GM19324 (cell line): Measurements from ENCODE around the gene TAC4.

ENCODE experiments used
- ATAC-seq: cut with Tn5 transposase; IDR thresholded peaks from one replicate; pipeline ENCODE4 v1.9.1; 2021; ENCODE audit warnings: mild to moderate bottlenecking, moderate library complexity; ENCODE audit not compliant: unreplicated experiment, low FRiP score

Gene TAC4, protein sequence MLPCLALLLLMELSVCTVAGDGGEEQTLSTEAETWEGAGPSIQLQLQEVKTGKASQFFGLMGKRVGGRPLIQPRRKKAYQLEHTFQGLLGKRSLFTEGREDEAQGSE

GRCh38 chr17:49848019-49848473 lies at the start of gene TAC4:
Gene TAC4, minus strand, starts transcription at chr17:49848069. Its CDS starts 52 bp downstream, at chr17:49848017.
- no peak for ATAC-seq

GRCh38 chr17:49896860-49897259 lies 49.0 kb upstream of the TAC4 start:
- no peak for ATAC-seq

DNA sequence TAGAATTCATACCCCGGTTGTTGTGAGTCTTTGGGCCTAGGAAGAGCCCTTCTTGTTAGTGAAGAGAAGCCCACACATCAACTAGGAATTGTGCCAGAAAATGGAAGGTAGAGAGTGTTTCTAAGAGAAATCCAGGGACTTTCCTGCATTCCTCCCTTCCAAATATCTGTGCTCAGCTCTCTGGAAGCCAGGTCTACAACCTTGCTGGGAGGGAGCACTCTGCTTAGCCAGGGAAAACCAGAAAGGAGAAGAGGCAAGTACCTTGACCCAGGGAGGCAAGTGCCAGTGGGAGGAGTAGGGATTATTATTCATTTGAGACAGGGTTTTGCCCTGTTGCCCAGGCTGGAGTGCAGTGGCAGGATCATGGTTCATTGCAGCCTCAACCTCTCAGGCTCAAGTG lies 48.4 kb upstream of the TAC4 start:
- ATAC-seq, result no peak

GRCh38 chr17:49895812-49896211 lies 47.9 kb upstream of the TAC4 start:
- ATAC-seq, result no peak

DNA sequence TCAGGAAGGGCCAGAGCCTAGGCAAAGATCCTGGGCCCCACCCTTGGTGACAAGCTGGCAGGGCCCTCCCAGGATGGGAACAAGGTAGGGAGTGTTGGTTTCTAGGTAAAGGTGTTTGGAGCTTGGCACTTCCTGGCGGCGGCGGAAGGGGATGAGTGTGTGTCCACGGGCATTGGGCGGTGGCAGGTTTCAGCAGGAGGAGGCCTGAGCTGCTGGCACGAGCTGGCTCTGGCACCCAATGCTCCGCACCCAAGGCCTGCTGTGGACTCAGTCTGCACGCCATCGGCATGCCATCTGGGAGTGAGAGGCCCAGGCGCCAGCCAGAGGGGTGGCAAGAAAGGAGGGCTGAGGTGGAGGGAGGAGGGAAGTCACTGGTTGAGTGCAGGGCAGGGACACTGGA lies 46.9 kb upstream of the TAC4 start:
- no peak for ATAC-seq

DNA sequence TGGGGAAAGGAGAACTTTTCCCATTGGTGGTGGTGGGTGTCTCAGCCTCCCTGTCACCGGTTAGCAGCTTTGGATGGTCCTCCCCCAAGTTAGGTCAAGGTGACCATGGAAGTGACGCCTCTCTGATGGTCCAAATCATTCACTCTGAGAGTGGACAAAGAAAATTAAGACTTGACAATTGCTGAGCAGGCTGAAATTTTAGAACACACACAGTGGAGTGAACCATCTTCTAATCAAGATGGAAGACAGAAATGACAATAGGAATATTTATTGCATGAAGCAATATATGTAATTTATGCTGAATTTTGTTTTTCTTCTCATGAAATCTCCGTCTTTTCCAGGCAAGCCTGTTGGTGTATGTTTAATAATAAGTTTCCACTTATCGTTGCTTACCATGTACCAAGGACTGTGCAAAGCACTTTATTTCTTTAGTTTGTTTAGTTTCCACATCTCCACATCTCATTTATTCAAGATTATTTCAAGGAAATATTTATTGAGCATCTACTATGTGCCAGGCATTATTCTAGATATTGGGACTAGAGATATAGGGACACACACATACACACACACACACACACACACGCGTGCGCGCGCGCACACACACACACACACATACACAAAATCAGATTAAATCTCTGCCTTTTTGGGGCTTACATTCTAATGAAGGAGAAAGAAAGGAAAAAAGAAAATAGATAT lies 44.0 kb upstream of the TAC4 start:
- ATAC-seq, result no peak

DNA sequence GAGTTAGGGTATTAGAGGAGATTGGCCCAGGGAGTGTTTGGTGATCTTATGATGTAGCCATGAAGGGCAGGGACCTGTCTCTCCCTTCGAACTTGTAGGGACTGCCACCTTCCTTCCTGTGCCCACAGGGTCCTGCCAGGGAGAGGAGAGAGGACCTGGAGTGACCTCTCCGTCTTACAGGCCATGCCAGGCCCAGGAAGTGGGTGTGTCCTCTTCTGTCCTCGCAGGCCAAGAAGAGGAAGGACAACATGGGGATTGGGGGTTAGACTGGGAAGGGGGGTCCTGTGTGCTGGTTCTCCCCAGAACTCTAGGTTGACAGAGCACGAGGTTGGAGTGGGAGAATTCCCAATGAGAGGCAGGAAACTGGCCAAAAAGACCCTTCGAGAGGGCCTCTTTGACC lies 43.4 kb upstream of the TAC4 start:
- no peak for ATAC-seq

DNA sequence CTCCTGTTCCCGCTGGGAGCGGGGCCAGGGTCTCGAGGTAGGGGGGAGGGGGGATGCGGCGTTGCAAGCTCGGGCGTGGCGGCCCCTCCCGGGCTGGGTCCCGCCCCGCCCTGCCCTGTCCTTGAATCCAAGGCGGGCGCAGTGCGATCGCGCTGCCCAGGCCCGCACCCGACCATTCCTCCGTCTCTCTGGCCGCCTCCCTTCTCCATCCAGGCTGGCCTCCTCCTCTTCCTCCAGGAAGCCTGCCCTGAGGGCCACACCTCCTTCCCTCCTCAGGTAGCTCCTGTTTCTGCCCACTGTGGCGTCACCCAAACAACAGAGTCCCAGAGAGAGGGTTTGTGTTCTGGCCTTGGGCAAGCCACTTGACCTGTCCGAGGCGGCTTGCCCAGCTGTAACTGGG lies 43.0 kb upstream of the TAC4 start:
- ATAC-seq, result no peak

DNA sequence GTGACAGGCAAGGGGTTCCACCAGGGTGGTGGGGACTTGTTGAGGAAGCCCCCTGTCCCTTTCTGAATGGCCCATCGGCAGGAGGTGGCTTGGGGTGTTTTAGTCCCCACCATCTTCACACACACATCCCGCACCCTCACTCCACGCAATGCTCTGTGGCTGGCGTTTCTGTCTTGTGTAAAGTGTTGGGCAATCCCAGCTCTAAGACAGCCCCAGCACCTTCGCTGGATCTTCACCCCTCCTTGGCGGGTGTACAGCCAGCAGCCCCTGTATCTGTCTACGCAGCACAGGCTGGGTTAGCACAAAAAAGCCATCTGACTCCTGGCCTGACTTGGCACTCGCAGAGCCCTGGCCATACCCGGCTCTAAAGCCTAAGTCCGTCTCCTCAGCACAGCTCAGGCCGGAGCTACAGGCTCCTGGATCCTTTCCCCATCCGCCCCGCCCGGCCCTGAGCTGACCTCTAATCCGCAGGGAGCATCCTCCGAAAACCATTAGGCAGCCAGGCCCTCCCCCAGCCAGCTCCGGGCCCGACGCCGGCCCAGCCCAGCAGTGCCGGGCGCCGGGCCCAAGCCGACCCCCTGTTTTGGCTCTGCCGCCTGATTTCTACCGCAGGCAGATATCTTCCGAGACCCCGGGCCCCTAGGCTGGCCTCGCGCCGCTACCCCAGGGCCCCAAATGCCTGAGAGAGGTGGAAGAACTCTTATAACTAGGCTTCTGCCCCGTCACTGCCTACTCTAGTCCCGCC lies 42.4 kb upstream of the TAC4 start:
- ATAC-seq, result no peak

DNA sequence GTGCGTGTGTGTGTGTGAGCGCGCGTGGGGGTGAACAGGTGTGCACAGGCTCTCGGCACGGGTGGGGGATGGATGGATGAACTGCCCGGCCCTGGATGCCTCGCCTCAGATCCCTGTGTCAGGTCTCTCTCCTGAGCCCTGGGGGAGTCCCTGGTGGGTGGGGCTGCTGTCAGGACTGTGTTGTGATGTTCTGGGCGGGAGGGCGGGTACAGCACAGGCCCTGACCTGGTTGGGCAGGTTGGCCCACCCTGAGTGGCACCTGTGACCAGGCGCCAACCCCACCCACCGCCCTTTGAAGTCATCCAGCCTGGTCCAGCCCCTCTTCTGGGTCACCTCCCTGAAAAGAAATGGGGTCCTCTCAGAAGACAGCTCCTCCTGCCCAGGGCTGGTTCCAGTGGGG lies 41.6 kb upstream of the TAC4 start:
- no peak for ATAC-seq

GRCh38 chr17:49887744-49888360 lies 40.0 kb upstream of the TAC4 start:
- no peak for ATAC-seq

- no peak for ATAC-seq
These were observed 39.3 kb upstream of the TAC4 start for GRCh38 chr17:49887086-49887743.

DNA sequence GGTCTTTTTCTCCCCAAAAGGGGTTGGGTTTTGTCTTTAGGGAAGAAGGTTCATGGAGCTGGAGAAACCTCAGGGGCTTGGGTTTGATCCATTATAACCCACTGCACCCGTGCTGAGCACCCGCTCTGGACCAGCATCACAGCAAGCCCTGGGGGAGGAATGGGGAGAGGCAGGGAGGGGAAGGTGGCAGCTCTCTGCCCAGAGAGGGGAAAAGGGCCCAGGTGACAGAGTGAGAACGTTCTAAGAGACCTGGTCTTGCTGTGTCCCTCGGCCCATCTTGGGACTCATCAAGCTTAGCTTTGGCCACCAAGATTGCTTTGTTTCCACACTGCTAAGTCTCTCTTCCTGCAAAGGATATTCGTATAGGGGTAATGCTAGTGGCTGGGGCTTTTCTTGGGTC lies 38.2 kb upstream of the TAC4 start:
- no peak for ATAC-seq

DNA sequence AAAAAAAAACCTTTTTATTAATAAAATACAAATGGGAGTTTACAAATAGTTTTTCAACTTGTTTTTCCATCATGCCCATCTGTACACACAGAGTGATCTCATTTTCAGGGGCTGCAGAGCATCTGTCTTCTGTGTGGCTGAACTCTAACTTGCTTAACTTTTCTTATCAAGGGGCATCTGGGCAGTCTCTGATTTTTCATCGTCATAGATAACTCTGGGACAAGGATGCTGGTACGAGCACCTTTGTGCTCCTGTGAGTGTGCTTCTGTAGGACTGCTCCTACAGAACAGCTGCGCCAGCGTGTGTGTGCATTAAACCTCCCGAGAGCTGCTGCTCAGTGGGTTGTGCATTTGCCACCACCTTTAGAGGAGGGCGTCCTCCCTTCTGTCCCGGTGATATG lies 34.6 kb upstream of the TAC4 start:
- no peak for ATAC-seq

- no peak for ATAC-seq
These were observed 33.2 kb upstream of the TAC4 start for GRCh38 chr17:49881054-49881402.

- ATAC-seq, result peak; percentile 51
These were observed 32.6 kb upstream of the TAC4 start for GRCh38 chr17:49880291-49881053.

DNA sequence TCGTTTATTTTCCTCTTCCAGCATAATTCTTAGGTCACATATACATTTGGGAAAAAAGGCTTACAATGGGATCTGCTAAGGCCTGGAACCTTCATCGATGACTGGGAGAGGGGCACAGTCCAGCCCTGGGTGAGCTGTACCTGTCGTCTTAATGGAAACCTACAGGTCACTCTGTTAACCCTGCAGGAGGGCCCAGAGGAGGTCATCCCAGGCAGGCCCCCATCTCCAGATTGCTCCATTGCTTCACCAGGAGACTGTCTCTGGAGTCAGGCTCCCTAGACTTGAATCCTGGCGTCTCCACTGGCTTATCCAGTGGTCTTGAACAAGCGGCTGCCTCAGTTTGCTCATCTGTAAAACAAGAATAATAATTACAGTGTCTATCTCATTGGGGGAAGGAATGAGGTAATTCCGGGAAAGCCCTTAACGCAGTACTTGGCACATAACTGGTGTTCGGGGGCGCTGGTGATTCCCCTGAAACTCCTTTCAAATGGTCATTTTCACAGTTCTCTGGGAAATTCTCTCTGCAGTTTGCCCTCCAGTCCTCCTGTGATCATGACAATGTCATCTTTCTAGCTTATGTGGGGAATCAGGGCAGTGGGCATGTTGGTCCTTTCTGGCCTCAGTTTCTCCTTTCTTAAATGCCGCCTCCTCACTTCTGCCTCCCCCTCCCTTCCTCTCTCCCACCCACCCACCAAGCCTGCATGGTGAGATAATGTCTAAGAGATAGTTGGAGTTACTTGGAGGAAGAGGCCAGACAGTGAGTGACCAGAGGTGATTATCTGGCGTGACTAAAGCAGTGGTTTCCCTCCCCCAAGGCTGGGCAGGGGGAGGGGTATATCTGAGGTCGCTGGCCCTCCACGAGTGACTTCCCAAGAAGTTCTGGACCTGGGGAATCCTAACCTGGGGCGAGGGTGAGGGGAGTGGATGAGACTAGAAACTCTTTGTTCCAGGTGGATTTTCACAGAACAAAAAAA lies 31.3 kb upstream of the TAC4 start:
- no peak for ATAC-seq

DNA sequence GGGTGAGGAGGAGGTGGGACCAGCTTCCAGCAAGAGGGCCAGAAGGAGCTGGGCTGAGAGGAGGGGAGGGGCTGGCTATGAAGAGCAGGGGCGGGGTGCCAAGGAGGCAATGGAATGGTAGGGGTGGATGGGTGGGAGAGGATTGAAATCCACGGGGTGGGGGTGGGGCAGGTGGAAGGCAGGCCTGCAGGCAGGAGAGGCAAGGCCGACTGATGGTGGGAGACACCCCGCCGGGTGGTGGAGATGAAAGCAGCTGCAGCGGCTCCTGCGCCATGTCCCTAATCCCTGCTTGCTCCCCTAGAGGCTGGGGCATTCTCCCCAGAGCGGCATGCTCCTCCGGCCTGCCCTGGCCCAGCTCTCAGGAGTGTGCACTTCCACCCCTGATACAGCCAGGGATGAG lies 27.8 kb upstream of the TAC4 start:
- no peak for ATAC-seq

GRCh38 chr17:49874911-49875310 lies 27.0 kb upstream of the TAC4 start:
- ATAC-seq, result no peak
